Neural crest cell (in vitro differentiated cells): ENCODE measurements around the gene PHEX. TPM values are rescaled to one million over a fixed set of nuclear protein-coding genes. Genes with fewer than 3 reads are reported as not detected.

Experiments
- DNase-seq: peaks from one replicate; pipeline ENCODE4 v3.0.0; 2021; ENCODE audit warnings: low read depth, mixed read lengths, low spot score
- H3K27ac Mint-ChIP-seq: one replicate; pipeline ENCODE4 v1.8.0; 2021; ENCODE audit warnings: mild to moderate bottlenecking, mixed read lengths; ENCODE audit not compliant: unreplicated experiment
- H3K27me3 Mint-ChIP-seq: 2 replicates; pipeline ENCODE4 v1.8.0; 2021; ENCODE audit warnings: low read depth, mild to moderate bottlenecking, mixed read lengths
- H3K36me3 Mint-ChIP-seq: 2 replicates; pipeline ENCODE4 v1.8.0; 2021; ENCODE audit warnings: low read depth, mild to moderate bottlenecking, mixed read lengths
- H3K4me1 Mint-ChIP-seq: 2 replicates; pipeline ENCODE4 v1.8.0; 2021; ENCODE audit warnings: mixed read lengths
- H3K4me3 Mint-ChIP-seq: one replicate; pipeline ENCODE4 v1.8.0; 2021; ENCODE audit warnings: mild to moderate bottlenecking, mixed read lengths
- H3K9me3 Mint-ChIP-seq: 2 replicates; pipeline ENCODE4 v1.8.0; 2021; ENCODE audit warnings: mixed read lengths
- CTCF ChIP-seq: fragments of 200-600 bp; sonication (generic); conservative IDR thresholded peaks from 2 replicates; pipeline ENCODE4 v1.5.0; 2021; ENCODE audit warnings: antibody characterized with exemption, mild to moderate bottlenecking
- total RNA-seq: library from RNA; stranded (reverse); gene quantifications from 2 replicates; pipeline ENCODE4 v1.2.1, GENCODE V29; 2021

Gene PHEX
- total RNA-seq, 1 donor from 2014 or later, result 0.47 TPM

GRCh38 chrX:22060415-22061280 is 28.5 kb downstream of the PHEX start:
- H3K36me3 Mint-ChIP-seq, result no peaks in the 10 kb centered on the region

GRCh38 chrX:22063284-22063683 is 31.2 kb downstream of the PHEX start:
- DNase-seq, result peak; percentile 19
- Mint-ChIP-seq H3K4me1 (peaks cover 23% of the 10 kb centered on the region), H3K36me3 (no peaks in the 10 kb centered on the region)

More at GRCh38 chrX:22060415-22061280, 28.5 kb downstream of the PHEX start:
- H3K9me3 Mint-ChIP-seq, result no peaks in the 10 kb centered on the region
- H3K4me1 Mint-ChIP-seq, result peaks cover 19% of the 10 kb centered on the region
- DNase-seq, result no peak
- no peaks in the 10 kb centered on the region for H3K27me3 Mint-ChIP-seq
- peak overlapping the region; percentile 25 for H3K27ac Mint-ChIP-seq
- no peak overlapping the region for H3K4me3 Mint-ChIP-seq
- TF ChIP-seq CTCF, result no peak

GRCh38 chrX:22069586-22069985 is 37.5 kb downstream of the PHEX start:
- no peaks in the 10 kb centered on the region for H3K9me3 Mint-ChIP-seq
- no peak for TF ChIP-seq CTCF
- H3K4me1 Mint-ChIP-seq, result peaks cover 9% of the 10 kb centered on the region
- no peaks in the 10 kb centered on the region for H3K36me3 Mint-ChIP-seq
- no peaks in the 10 kb centered on the region for H3K27me3 Mint-ChIP-seq
- no peak overlapping the region for H3K4me3 Mint-ChIP-seq
- DNase-seq, result no peak
- H3K27ac Mint-ChIP-seq, result no peak overlapping the region

More at GRCh38 chrX:22063284-22063683, 31.2 kb downstream of the PHEX start:
- H3K4me3 Mint-ChIP-seq, result no peak overlapping the region
- TF ChIP-seq CTCF, result no peak
- H3K27me3 Mint-ChIP-seq, result no peaks in the 10 kb centered on the region
- H3K9me3 Mint-ChIP-seq, result no peaks in the 10 kb centered on the region
- no peak overlapping the region for H3K27ac Mint-ChIP-seq

GRCh38 chrX:22073928-22074327 is 41.8 kb downstream of the PHEX start:
- Mint-ChIP-seq H3K4me3 (no peak overlapping the region), H3K9me3 (no peaks in the 10 kb centered on the region), H3K4me1 (peaks cover 5% of the 10 kb centered on the region), H3K27ac (no peak overlapping the region), H3K36me3 (peaks cover 5% of the 10 kb centered on the region), H3K27me3 (no peaks in the 10 kb centered on the region)
- no peak for DNase-seq
- no peak for TF ChIP-seq CTCF

GRCh38 chrX:22078117-22078516 is 46.0 kb downstream of the PHEX start:
- H3K27me3 Mint-ChIP-seq, result no peaks in the 10 kb centered on the region
- no peak for DNase-seq
- no peak overlapping the region for H3K4me3 Mint-ChIP-seq
- TF ChIP-seq CTCF, result no peak
- H3K36me3 Mint-ChIP-seq, result peaks cover 5% of the 10 kb centered on the region
- H3K27ac Mint-ChIP-seq, result no peak overlapping the region
- peaks cover 5% of the 10 kb centered on the region for H3K4me1 Mint-ChIP-seq
- peaks cover 4% of the 10 kb centered on the region for H3K9me3 Mint-ChIP-seq
